B cell (primary cell): Measurements from ENCODE around the gene PHF8. TPM values are rescaled to one million over a fixed set of nuclear protein-coding genes. Genes with fewer than 3 reads are reported as not detected.

Experiments
- ATAC-seq: fragments of 200-7000 bp; cut with Tn5 transposase; one replicate; pipeline ENCODE4 v1.10.0; 2021; ENCODE audit warnings: low read depth, mild to moderate bottlenecking, moderate number of reproducible peaks, moderate library complexity
- CTCF ChIA-PET: fragments of 350-600 bp; sonication (Branson Sonifier 250); formaldehyde crosslinking; loops from one replicate; lab custom pipeline; 2021; ENCODE audit warnings: antibody characterized with exemption, inconsistent platforms; lab: Charles Lee
- POLR2A ChIA-PET: fragments of 350-600 bp; sonication (Branson Sonifier 250); formaldehyde crosslinking; loops from one replicate; lab custom pipeline; 2021; ENCODE audit warnings: antibody characterized with exemption; lab: Charles Lee
- DNase-seq: peaks from one replicate; pipeline ENCODE4 v3.0.0; 2013
- H2AFZ ChIP-seq: 2 replicates; pipeline ENCODE4 v1.6.1; 2012; ENCODE audit warnings: mild to moderate bottlenecking, low read depth, low read length; ENCODE audit not compliant: insufficient read depth, poor library complexity, severe bottlenecking
- H3K27ac ChIP-seq, 2 donors: 1 replicate in 1 of 2; 2 replicates in 1 of 2; pipeline ENCODE4 v1.5.1; 2012 to 2013; ENCODE audit warnings: low read length in 2 of 2, mild to moderate bottlenecking in 2 of 2, moderate library complexity in 1 of 2
- H3K27me3 ChIP-seq, 4 experiments: fragments of 200-600 bp in 1 of 4; sonication (generic) in 1 of 4; replicated peaks in 1 of 4; 1 replicate in 2 of 4; 2 replicates in 2 of 4; pipeline versions ENCODE4 v1.6.1 to v1.7.0; 2013 to 2016; ENCODE audit warnings: low read length in 3 of 4, mild to moderate bottlenecking in 2 of 4, mixed read lengths in 1 of 4, moderate library complexity in 1 of 4; ENCODE audit not compliant: insufficient read depth in 4 of 4, control insufficient read depth in 3 of 4; ENCODE audit errors: control extremely low read depth in 1 of 4
- H3K36me3 ChIP-seq, 2 experiments: replicated peaks in 1 of 2; 1 replicate in 1 of 2; 2 replicates in 1 of 2; pipeline versions ENCODE4 v1.6.1 to v1.7.1; 2013; ENCODE audit warnings: low read length in 1 of 2; ENCODE audit not compliant: insufficient read depth in 2 of 2, control insufficient read depth in 1 of 2; ENCODE audit errors: control extremely low read depth in 1 of 2, extremely low read depth in 1 of 2
- H3K4me1 ChIP-seq, 2 donors: fragments of 200-600 bp in 1 of 2; sonication (generic) in 1 of 2; 1 replicate in 1 of 2; 2 replicates in 1 of 2; pipeline versions ENCODE4 v1.5.1 to v1.6.1; 2013 to 2017; ENCODE audit warnings: low read length in 2 of 2; ENCODE audit not compliant: control insufficient read depth in 2 of 2, insufficient read depth in 2 of 2
- H3K4me2 ChIP-seq: replicated peaks from 2 replicates; pipeline ENCODE3; 2012; ENCODE audit warnings: mild to moderate bottlenecking, low read depth, low read length; ENCODE audit not compliant: poor library complexity, severe bottlenecking
- H3K4me3 ChIP-seq, 5 experiments: fragments of 200-600 bp in 1 of 5; sonication (generic) in 1 of 5; 1 replicate in 3 of 5; 2 replicates in 2 of 5; pipeline versions ENCODE4 v1.5.1 to v1.7.0; 2011 to 2016; ENCODE audit warnings: low read length in 4 of 5, mild to moderate bottlenecking in 4 of 5, low read depth in 2 of 5, control low read depth in 1 of 5, moderate library complexity in 1 of 5; ENCODE audit not compliant: insufficient read depth in 1 of 5; ENCODE audit errors: control extremely low read depth in 1 of 5, extremely low read depth in 1 of 5
- H3K79me2 ChIP-seq: fragments of 200-600 bp; sonication (generic); one replicate; pipeline ENCODE4 v1.6.0; 2016; ENCODE audit warnings: low read length; ENCODE audit not compliant: control insufficient read depth, insufficient read depth
- H3K9ac ChIP-seq: fragments of 200-600 bp; sonication (generic); 2 replicates; pipeline ENCODE4 v1.6.1; 2017; ENCODE audit warnings: mild to moderate bottlenecking, low read length, moderate library complexity
- H3K9me3 ChIP-seq, 3 donors: one replicate each; pipeline versions ENCODE4 v1.6.1 to v1.7.1; 2013; ENCODE audit warnings: low read length in 2 of 3; ENCODE audit not compliant: control insufficient read depth in 2 of 3, insufficient read depth in 1 of 3; ENCODE audit errors: control extremely low read depth in 1 of 3
- H4K20me1 ChIP-seq: 2 replicates; pipeline ENCODE4 v1.6.0; 2012; ENCODE audit warnings: mild to moderate bottlenecking, low read length; ENCODE audit not compliant: insufficient read depth, control insufficient read depth, poor library complexity, severe bottlenecking
- H3K27ac Mint-ChIP-seq: one replicate; pipeline ENCODE4 v1.8.0; 2021; ENCODE audit warnings: mixed read lengths
- H3K27me3 Mint-ChIP-seq: one replicate; pipeline ENCODE4 v1.8.0; 2021; ENCODE audit warnings: mixed read lengths
- H3K4me1 Mint-ChIP-seq: one replicate; pipeline ENCODE4 v1.8.0; 2021; ENCODE audit warnings: mixed read lengths
- H3K4me3 Mint-ChIP-seq: one replicate; pipeline ENCODE4 v1.8.0; 2021; ENCODE audit warnings: mixed read lengths
- H3K9me3 Mint-ChIP-seq: one replicate; pipeline ENCODE4 v1.8.0; 2022; ENCODE audit warnings: mixed read lengths; ENCODE audit not compliant: insufficient read depth
- EZH2 ChIP-seq: IDR thresholded peaks from 2 replicates; pipeline ENCODE4 v1.6.1; 2012; ENCODE audit warnings: borderline replicate concordance, low read depth, mild to moderate bottlenecking, moderate library complexity, low read length; ENCODE audit not compliant: insufficient read depth, poor library complexity, severe bottlenecking
- WGBS: methylation state at CpG from one replicate; pipeline ENCODE4 v1.1.5; 2013; ENCODE audit warnings: missing lambda C conversion rate; ENCODE audit not compliant: insufficient coverage; 5-methylcytosine and 5-hydroxymethylcytosine counted together
- intact Hi-C: fragments of 100-400 bp; cut with micrococcal nuclease; formaldehyde crosslinking; loops from one replicate; pipeline ENCODE4 v1.10.0; 2022
- polyA plus RNA-seq: library from polyadenylated mRNA; depleted of rRNA; stranded (reverse); fragments of >200 nt; gene quantifications from 2 replicates; pipeline ENCODE4 v1.2.3, GENCODE V29; 2012
- total RNA-seq, 2 donors: library from RNA; stranded (reverse); fragments of 120-200 nt in 1 of 2; gene quantifications; 1 replicate in 1 of 2; 2 replicates in 1 of 2; pipeline versions ENCODE4 v1.2.3 to v1.2.4, GENCODE V29; 2013 to 2022
- TF ChIP-seq, protein P1 (sequence below): fragments of 200-600 bp; IDR thresholded peaks from one replicate; pipeline ENCODE4 v1.8.0; 2022; ENCODE audit warnings: antibody characterized with exemption, mild to moderate bottlenecking

Gene PHF8
- total and polyA plus RNA-seq, 2 donors (not counting 1 experiment from before 2014, with no cell fraction given), result 21.4 to 73.2 TPM

DNA sequence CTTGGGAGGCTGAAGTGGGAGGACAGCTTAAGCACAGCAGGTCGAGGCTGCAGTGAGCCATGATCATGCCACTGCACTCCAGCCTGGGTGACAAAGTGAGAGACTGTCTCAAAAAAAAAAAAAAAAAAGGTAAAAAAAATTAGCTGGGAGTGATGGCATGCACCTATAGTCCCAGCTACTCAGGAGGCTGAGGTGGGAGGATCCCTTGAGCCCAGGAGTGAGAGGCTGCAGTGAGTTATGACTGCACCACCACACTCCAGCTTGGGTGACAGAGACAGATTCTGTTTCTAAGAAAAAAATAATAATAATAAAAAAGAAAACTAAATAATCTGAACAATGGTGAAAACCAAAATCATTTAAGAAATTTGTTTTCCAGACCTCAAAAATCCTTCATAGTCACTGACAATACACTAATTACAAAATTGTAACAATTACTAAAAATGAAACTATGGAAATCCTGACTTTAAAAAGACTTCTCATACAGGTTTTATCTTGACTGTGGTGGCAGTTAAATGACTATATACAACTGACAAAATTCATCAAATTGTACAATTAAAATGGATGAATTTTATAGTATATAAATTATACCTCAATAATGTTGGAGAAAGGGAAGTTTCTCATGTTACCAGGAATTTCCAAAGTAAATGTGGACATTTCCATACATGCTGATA, 31.3 kb downstream of the PHF8 start:
- intact Hi-C loops, result no loop called here
- H3K36me3 ChIP-seq, result peaks cover 4 to 31% of the 10 kb centered on the region in 2 experiments
- H3K9me3 Mint-ChIP-seq, result no peaks in the 10 kb centered on the region
- H3K9me3 ChIP-seq, result no peaks in the 10 kb centered on the region
- H2AFZ ChIP-seq, result no peak overlapping the region
- no peaks in the 10 kb centered on the region for H3K4me1 Mint-ChIP-seq
- POLR2A ChIA-PET, result no interaction called here
- no peak overlapping the region for H3K4me2 ChIP-seq
- DNase-seq, result no peak
- no peaks in the 10 kb centered on the region for H3K27me3 ChIP-seq
- H3K27me3 Mint-ChIP-seq, result no peaks in the 10 kb centered on the region
- no peak for ATAC-seq
- no peak for TF ChIP-seq EZH2
- TF ChIP-seq, protein P1, sequence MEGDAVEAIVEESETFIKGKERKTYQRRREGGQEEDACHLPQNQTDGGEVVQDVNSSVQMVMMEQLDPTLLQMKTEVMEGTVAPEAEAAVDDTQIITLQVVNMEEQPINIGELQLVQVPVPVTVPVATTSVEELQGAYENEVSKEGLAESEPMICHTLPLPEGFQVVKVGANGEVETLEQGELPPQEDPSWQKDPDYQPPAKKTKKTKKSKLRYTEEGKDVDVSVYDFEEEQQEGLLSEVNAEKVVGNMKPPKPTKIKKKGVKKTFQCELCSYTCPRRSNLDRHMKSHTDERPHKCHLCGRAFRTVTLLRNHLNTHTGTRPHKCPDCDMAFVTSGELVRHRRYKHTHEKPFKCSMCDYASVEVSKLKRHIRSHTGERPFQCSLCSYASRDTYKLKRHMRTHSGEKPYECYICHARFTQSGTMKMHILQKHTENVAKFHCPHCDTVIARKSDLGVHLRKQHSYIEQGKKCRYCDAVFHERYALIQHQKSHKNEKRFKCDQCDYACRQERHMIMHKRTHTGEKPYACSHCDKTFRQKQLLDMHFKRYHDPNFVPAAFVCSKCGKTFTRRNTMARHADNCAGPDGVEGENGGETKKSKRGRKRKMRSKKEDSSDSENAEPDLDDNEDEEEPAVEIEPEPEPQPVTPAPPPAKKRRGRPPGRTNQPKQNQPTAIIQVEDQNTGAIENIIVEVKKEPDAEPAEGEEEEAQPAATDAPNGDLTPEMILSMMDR, result no peak
- H4K20me1 ChIP-seq, result no peaks in the 10 kb centered on the region
- no CpG with 5 or more reads among the region's 1 CpG for WGBS
- H3K27ac Mint-ChIP-seq, result no peak overlapping the region
- no peak overlapping the region for H3K9ac ChIP-seq
- H3K27ac ChIP-seq, result no peak overlapping the region
- CTCF ChIA-PET, result no interaction called here
- H3K79me2 ChIP-seq, result no peaks in the 10 kb centered on the region
- H3K4me3 Mint-ChIP-seq, result no peak overlapping the region
- no peaks in the 10 kb centered on the region for H3K4me1 ChIP-seq
- H3K4me3 ChIP-seq, result no peak overlapping the region

DNA sequence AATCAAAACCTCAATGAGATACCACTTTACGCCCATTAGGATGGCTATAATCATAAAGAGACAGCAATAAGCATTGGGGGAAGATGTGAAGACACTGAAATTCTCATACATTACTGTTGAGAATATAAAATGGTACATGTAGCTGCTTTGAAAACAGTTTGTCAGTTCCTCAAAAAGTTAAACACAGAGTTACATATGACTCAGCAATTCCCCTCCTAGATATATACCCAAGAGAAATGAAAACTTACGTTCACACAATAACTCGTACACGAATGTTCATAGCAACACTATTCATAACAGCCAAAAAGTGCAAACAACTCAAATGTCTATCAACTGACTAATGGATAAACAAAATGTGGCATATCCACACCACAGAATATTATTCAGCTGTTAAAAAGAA, 36.6 kb downstream of the PHF8 start:
- H3K27ac Mint-ChIP-seq, result no peak overlapping the region
- no peak overlapping the region for H3K4me3 Mint-ChIP-seq
- H3K4me1 Mint-ChIP-seq, result no peaks in the 10 kb centered on the region
- no peaks in the 10 kb centered on the region for H3K4me1 ChIP-seq
- DNase-seq, result no peak
- peaks cover 3% of the 10 kb centered on the region for H3K79me2 ChIP-seq
- ChIA-PET POLR2A (no interaction called here), CTCF (no interaction called here)
- intact Hi-C loops, result no loop called here
- no peak overlapping the region for H3K4me2 ChIP-seq
- no peaks in the 10 kb centered on the region for H3K9me3 Mint-ChIP-seq
- H3K9me3 ChIP-seq, result no peaks in the 10 kb centered on the region
- no peak overlapping the region for H3K27ac ChIP-seq
- no peak overlapping the region for H2AFZ ChIP-seq
- peaks cover 0 to under 1% (median 0%) of the 10 kb centered on the region in 4 experiments for H3K27me3 ChIP-seq
- TF ChIP-seq EZH2, result no peak
- TF ChIP-seq, protein P1, result no peak
- no peaks in the 10 kb centered on the region for H4K20me1 ChIP-seq
- no peak overlapping the region for H3K9ac ChIP-seq
- no peak overlapping the region for H3K4me3 ChIP-seq
- no peak for ATAC-seq
- WGBS, result 94% methylated on average over 3 of the region's 4 CpGs
- peaks cover 1 to 10% of the 10 kb centered on the region in 2 experiments for H3K36me3 ChIP-seq
- no peaks in the 10 kb centered on the region for H3K27me3 Mint-ChIP-seq
